Cardiac fibroblast (primary cell): ENCODE data around the gene CNKSR1.
"Not testable (repeated sequence)": the region's sequence is repeated elsewhere in the genome, so short reads cannot be mapped to it uniquely, and the experiment has no call there.

Experiments used
- DNase-seq, 2 donors: peaks; one replicate each; pipeline versions ENCODE4 v3.0.0 to v3.0.0-alpha.2; 2010; ENCODE audit warnings: low read depth in 2 of 2
- H3K4me3 ChIP-seq, 2 donors: replicated peaks in 1 of 2; 1 replicate in 1 of 2; 2 replicates in 1 of 2; pipeline ENCODE4 v1.5.1; 2011; ENCODE audit warnings: low read depth in 2 of 2, low read length in 2 of 2, mild to moderate bottlenecking in 2 of 2, moderate library complexity in 1 of 2
- TF ChIP-seq, protein P1 (sequence below): IDR thresholded peaks from one replicate; pipeline ENCODE4 v1.5.1; 2011; ENCODE audit warnings: low read depth, mild to moderate bottlenecking, low read length, inconsistent platforms

CNKSR1 gene

DNA sequence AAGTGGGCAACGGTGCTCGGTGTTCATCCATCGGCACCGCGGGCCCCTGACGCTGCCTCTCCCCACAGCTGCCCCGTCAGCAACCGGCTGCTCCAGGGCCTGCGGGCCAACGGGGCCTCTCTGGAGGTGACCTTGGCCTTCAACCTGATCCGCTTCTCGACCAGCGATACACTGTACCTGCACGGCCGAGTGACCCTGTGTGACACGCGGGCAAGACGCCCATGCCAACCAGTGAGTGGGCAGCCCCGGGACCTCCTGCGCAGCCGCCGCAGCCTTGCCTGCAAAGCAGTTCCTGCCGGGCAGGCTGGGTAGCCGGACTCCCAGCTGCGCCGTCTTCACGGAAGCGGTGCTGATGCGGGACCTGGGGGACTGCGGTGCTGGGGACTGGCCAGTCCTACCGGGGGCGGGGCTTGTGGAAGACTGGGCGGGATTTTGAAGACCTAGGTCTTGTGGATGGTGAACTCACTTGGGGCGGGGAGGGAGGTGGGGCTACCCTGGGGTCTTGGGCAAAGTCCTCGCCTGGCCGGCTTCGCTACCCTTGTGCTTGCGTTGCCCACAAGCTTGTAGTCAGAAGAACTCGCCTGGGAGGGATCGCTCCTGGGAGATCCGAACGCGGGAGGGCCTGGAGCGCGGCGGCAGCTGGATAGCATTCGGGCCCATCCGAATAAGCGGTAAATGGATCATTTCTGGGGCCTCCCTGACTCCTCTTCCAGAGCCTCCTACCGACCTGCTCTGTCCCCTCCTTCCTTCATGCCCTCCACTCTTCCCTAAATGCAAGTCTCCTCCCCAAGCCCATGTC is 47.9 kb downstream of the CNKSR1 start:
- DNase-seq, result peak; percentile 22 to 54
- TF ChIP-seq, protein P1, sequence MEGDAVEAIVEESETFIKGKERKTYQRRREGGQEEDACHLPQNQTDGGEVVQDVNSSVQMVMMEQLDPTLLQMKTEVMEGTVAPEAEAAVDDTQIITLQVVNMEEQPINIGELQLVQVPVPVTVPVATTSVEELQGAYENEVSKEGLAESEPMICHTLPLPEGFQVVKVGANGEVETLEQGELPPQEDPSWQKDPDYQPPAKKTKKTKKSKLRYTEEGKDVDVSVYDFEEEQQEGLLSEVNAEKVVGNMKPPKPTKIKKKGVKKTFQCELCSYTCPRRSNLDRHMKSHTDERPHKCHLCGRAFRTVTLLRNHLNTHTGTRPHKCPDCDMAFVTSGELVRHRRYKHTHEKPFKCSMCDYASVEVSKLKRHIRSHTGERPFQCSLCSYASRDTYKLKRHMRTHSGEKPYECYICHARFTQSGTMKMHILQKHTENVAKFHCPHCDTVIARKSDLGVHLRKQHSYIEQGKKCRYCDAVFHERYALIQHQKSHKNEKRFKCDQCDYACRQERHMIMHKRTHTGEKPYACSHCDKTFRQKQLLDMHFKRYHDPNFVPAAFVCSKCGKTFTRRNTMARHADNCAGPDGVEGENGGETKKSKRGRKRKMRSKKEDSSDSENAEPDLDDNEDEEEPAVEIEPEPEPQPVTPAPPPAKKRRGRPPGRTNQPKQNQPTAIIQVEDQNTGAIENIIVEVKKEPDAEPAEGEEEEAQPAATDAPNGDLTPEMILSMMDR, result no peak
- peak overlapping the region; percentile 42 to 43 for H3K4me3 ChIP-seq

DNA sequence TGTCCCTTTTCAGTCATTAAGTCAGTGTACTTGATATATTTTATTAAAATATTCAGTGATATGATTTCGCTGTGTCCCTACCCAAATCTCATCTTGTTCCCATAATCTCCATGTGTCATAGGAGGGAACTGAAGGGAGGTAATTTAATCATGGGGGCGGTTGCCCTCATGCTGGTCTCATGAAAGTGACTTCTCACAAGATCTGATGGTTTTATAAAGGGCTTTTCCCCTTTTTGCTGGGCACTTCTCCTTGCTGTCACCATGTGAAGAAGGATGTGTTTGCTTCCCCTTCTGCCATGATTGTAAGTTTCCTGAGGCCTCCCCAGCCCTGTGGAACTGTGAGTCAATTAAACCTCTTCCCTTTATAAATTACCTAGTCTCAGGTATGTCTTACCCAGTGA is 53.4 kb downstream of the CNKSR1 start:
- H3K4me3 ChIP-seq, DNase-seq: not testable (repeated sequence)

DNA sequence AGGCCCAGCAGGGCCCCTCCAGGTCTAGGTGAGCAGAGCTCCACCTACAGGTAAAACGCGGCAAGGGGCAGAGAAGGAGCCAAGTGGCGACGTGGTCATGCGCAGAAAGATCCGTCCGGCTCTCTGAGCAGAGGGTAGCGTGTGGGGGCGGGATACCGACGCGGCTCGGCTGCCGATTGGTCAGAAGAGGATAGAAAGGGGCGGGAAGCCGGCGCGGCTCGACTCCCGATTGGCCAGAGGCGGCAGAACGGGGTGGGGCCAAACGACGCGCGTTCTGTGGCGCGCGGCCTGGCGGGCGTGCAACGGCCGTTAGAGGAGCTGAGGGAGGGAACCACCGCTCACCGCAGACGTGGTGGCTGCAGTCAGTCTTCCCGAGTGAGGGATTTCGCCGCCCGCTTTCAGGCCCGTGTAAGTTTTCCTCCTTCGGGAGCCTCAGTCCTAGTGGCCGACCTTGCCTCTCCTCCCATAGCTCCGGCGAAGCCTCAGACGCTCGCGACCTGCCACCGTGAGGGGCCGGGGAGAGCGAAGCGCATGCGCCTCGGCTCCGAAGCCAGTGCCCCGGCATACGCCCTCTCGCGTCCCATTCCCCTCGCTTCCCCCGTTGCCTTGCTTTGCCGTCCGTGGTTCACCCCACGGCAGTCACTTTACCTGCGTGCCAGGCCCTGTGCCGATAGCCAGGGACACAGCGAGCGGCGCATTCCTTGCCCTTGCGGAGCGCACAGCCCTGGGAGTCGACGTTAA is 56.8 kb downstream of the CNKSR1 start, which contains the start of gene CEP85:
TSS of gene CEP85 (plus strand) at position 298 of the 741 bp plus-strand sequence. CDS start 5,584 bp downstream, outside the sequence.
- TF ChIP-seq, protein P1, result peak; percentile 82
- DNase-seq, result peak; percentile 98 to 99
- peak within 1 kb of the TSS; percentile 79 to 96 for H3K4me3 ChIP-seq

DNA sequence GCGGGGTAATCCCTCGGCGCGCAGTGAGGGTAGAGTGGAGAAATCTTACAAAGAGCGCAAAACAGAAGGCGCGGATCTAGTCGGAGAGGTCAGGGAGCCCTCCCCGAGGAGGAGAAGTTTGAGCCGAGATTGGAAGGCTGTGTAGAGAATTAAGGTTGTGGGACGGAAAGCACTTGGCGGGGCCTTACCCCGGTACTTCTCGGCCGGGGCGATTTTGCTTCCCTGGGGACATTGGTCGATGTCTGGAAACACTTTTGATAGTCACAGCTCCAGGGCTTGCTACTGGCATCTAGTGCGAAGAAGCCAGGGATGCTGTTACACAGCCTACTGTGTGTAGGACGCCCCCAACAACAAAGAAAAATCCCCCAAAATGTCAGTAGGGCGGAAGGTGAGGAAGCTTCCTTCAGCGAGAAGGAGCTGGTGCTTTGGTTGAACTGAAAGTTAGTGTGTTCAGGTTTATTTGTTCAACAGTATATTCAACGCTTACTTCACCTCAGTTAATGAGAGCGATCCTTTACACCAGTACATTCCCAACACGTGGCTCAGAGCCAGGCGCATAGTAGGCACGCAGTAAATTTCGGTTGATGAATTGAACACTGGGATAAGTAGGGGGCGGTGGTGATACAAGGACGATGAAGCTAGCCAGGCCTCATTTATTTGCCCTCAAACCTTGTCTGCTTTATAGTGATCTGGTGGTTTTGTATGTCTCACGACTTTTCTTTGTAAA is 57.5 kb downstream of the CNKSR1 start:
- H3K4me3 ChIP-seq, result peak overlapping the region; percentile 79 to 96
- TF ChIP-seq, protein P1, result no peak
- DNase-seq, result peak; percentile 25 to 28

DNA sequence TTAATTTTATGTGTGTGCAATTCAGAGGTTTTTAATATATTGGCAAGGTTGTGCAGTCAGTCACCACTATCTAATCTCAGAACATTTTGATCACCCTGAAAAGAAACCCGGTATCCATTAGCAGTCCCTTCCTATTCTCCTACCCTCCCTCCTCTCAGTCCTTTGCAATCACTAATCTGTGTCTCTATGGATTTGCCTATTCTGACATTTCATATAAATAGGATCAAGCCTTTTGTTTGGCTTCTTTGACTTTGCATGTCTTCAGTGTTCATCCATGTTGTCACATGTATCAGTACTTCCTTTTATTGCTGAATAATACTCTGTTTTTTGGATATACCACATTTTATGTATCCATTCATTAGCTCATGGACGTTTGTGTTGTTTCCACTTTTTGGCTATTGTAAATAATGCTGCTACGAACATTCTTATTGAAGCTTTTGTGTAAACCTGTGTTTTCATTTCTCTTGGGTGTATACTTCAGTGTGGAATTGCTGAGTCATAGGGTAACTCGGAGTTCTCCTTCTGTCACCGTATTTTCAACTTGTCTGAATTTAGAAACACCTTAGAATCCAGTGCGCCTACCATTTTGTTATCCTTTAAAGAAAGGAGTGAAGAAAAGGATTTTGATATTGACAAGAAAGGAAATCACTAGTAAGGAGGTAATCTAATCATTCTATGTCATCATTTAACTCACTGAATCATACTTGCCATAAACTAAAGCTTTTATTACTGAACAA is 60.1 kb downstream of the CNKSR1 start:
- TF ChIP-seq, protein P1, result no peak
- peak; percentile 48 to 65 for DNase-seq
- no peak overlapping the region for H3K4me3 ChIP-seq
